Activated CD8-positive, alpha-beta memory T cell treated with anti-CD3 and anti-CD28 coated beads, Interleukin-2, amount 10 ng/mL, durations not matched to agents 7 days and 5 days (primary cell): ENCODE results near the gene TMTC1. TPM values are rescaled to one million over a fixed set of nuclear protein-coding genes. Genes with fewer than 3 reads are reported as not detected.

ENCODE experiments used
- ATAC-seq: fragments of 150-1000 bp; cut with Tn5 transposase; one replicate; pipeline ENCODE4 v1.10.0; 2021; ENCODE audit warnings: moderate library complexity
- CTCF ChIA-PET: fragments of 350-600 bp; sonication (Branson Sonifier 250); formaldehyde crosslinking; loops from one replicate; lab custom pipeline; 2021; ENCODE audit warnings: antibody characterized with exemption; lab: Charles Lee
- DNase-seq: peaks from one replicate; pipeline ENCODE4 v3.0.0-alpha.2; 2020
- H3K27ac Mint-ChIP-seq: one replicate; pipeline ENCODE4 v1.8.0; 2021; ENCODE audit warnings: mild to moderate bottlenecking, mixed read lengths
- H3K27me3 Mint-ChIP-seq: one replicate; pipeline ENCODE4 v1.8.0; 2021; ENCODE audit warnings: mixed read lengths
- H3K36me3 Mint-ChIP-seq: one replicate; pipeline ENCODE4 v1.8.0; 2021; ENCODE audit warnings: mild to moderate bottlenecking, mixed read lengths
- H3K4me1 Mint-ChIP-seq: one replicate; pipeline ENCODE4 v1.8.0; 2021; ENCODE audit warnings: mixed read lengths
- H3K4me3 Mint-ChIP-seq: one replicate; pipeline ENCODE4 v1.8.0; 2021; ENCODE audit warnings: mild to moderate bottlenecking, moderate library complexity, mixed read lengths
- H3K9me3 Mint-ChIP-seq: one replicate; pipeline ENCODE4 v1.8.0; 2022; ENCODE audit warnings: low read depth, mixed read lengths
- total RNA-seq, 2 experiments: library from RNA; stranded (reverse); gene quantifications; one replicate each; pipeline ENCODE4 v1.2.3, GENCODE V29; 2021

TMTC1 gene
- total RNA-seq, 2 experiments from 2014 or later = 0.07 to 0.09 TPM

DNA sequence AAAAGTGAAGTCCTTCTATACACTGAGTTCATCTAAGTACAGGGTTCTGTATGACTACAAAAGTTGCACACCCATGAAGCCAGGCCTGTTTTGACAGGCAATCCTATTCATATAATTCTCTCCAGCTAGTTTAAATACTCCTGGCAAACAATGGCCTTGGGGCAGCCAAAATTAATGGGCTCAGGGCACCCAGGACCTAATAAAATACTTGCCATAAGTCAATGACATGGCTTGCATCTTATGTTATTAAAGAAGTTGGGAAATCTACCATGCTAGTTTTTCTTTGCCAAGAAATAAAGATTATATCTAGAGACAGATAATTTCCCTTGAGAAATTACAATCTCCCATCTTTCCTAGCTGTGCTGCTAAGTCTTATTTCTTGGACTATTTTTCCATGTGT, 11.1 kb upstream of the TMTC1 start:
- peaks cover 10% of the 10 kb centered on the region for H3K9me3 Mint-ChIP-seq
- no peaks in the 10 kb centered on the region for H3K27me3 Mint-ChIP-seq
- CTCF ChIA-PET = no interaction called here
- DNase-seq (no peak), ATAC-seq (no peak)
- no peaks in the 10 kb centered on the region for H3K4me1 Mint-ChIP-seq
- H3K36me3 Mint-ChIP-seq = no peaks in the 10 kb centered on the region
- H3K4me3 Mint-ChIP-seq = no peak overlapping the region
- no peak overlapping the region for H3K27ac Mint-ChIP-seq

DNA sequence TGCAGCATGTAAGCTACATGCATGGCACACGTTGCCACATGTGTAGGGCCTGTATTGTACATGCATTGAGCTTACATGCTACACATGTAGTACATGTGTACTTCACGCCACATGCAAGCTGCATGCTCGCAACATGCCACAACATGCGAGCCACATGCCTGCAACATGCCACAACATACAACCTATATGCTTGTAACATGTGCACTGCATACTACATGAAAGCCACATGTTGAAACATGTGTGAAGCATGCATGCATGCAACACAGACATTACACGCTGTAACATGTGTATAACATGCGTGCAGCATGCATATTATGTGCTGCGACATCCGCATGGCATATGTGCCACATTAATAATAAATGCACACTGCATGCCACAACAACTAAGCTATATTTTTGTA, 9.1 kb upstream of the TMTC1 start:
- no peak for DNase-seq
- H3K4me1 Mint-ChIP-seq = no peaks in the 10 kb centered on the region
- H3K36me3 Mint-ChIP-seq = no peaks in the 10 kb centered on the region
- H3K4me3 Mint-ChIP-seq = no peak overlapping the region
- no peak overlapping the region for H3K27ac Mint-ChIP-seq
- H3K9me3 Mint-ChIP-seq = peaks cover 10% of the 10 kb centered on the region
- no peaks in the 10 kb centered on the region for H3K27me3 Mint-ChIP-seq
- CTCF ChIA-PET = no interaction called here
- no peak for ATAC-seq

- Mint-ChIP-seq H3K27ac (no peak overlapping the region), H3K4me1 (no peaks in the 10 kb centered on the region), H3K4me3 (no peak overlapping the region), H3K27me3 (no peaks in the 10 kb centered on the region), H3K36me3 (no peaks in the 10 kb centered on the region), H3K9me3 (peaks cover 10% of the 10 kb centered on the region)
- CTCF ChIA-PET = no interaction called here
- DNase-seq = no peak
- ATAC-seq = no peak
Observed at GRCh38 chr12:29792132-29792531, 8.4 kb upstream of the TMTC1 start.

DNA sequence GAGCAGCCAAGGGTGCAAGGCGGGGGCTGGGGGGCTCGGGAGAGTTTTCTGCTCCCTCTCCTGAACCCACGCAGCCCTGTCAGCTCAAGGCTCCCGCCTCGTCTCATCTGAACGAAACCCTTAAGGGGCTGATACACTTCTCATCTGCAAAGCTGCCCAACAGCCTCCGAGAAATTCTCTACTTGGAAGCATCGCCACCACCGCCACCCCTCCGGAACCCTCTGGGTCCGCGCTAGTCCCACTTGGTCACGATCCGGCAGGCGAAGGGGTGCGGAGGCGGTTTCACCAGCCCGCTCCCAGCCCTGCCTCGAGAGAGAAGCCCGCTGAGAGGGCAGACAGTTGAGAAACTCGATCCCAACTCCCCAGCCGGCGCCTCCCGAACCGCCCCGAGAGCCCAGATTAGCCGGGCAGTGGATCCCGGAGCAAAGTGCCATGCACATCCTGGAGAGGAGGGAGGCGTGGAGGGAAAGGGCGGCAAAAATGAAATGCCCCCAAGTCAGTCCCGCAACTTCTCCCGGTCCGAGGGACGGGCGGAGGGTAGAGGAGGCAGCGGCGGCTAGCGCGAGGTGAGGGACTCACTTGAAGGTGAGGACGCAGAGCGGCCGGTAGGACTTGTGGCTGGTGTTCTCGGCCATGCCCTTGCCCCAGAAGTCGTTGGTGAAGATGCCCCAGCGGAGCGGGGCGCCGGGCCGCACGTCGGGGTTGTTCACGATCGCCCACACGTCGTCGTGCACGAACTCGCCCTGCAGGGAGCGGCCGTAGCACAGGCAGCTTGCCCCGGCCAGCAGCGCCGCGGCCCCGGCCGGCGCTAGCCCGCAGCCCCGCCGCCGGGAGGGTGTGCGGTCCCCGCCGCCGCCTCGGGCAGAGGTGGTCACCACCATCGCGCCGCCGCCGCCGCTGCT, 620 bp downstream of the TMTC1 start:
- Mint-ChIP-seq H3K4me1 (peaks cover 8% of the 10 kb centered on the region), H3K27ac (no peak overlapping the region), H3K36me3 (no peaks in the 10 kb centered on the region), H3K4me3 (peak overlapping the region; percentile 15), H3K9me3 (no peaks in the 10 kb centered on the region), H3K27me3 (peaks cover 47% of the 10 kb centered on the region)
- no peak for DNase-seq
- CTCF ChIA-PET = no interaction called here
- ATAC-seq = no peak

- H3K36me3 Mint-ChIP-seq = no peaks in the 10 kb centered on the region
- no peaks in the 10 kb centered on the region for H3K9me3 Mint-ChIP-seq
- CTCF ChIA-PET = no interaction called here
- H3K4me3 Mint-ChIP-seq = peak overlapping the region; percentile 15
- no peak overlapping the region for H3K27ac Mint-ChIP-seq
- peaks cover 8% of the 10 kb centered on the region for H3K4me1 Mint-ChIP-seq
- peak; percentile 30 for ATAC-seq
- peaks cover 47% of the 10 kb centered on the region for H3K27me3 Mint-ChIP-seq
- no peak for DNase-seq
Observed at GRCh38 chr12:29782285-29782870, 1.4 kb downstream of the TMTC1 start.

GRCh38 chr12:29781705-29782266, 2.0 kb downstream of the TMTC1 start:
- Mint-ChIP-seq H3K9me3 (no peaks in the 10 kb centered on the region), H3K27me3 (peaks cover 47% of the 10 kb centered on the region), H3K4me1 (peaks cover 8% of the 10 kb centered on the region), H3K4me3 (no peak overlapping the region), H3K27ac (no peak overlapping the region), H3K36me3 (no peaks in the 10 kb centered on the region)
- CTCF ChIA-PET = no interaction called here
- DNase-seq = no peak
- no peak for ATAC-seq

DNA sequence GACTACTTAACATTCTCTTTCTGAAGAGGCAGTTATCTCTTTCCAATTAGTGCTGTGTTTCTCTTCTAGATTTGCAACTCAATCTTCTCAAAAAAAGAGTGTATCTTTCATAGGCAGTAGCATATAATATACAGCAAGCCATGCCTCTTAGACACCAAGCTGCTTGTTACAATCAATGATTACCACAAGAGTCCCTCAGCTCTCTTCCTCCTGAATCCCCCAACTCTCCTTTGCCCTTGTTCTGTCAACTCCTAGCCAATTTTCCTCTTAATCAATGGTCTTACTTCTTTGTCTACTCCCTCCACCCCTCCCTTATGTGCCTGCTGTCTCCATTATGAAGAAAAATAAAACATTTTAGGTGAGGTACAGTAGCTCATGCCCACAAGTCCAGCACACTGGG, 2.6 kb downstream of the TMTC1 start:
- Mint-ChIP-seq H3K27me3 (peaks cover 47% of the 10 kb centered on the region), H3K36me3 (no peaks in the 10 kb centered on the region), H3K27ac (no peak overlapping the region), H3K4me1 (peaks cover 8% of the 10 kb centered on the region), H3K9me3 (peaks cover 3% of the 10 kb centered on the region), H3K4me3 (no peak overlapping the region)
- DNase-seq (no peak), ATAC-seq (no peak)
- CTCF ChIA-PET = no interaction called here

DNA sequence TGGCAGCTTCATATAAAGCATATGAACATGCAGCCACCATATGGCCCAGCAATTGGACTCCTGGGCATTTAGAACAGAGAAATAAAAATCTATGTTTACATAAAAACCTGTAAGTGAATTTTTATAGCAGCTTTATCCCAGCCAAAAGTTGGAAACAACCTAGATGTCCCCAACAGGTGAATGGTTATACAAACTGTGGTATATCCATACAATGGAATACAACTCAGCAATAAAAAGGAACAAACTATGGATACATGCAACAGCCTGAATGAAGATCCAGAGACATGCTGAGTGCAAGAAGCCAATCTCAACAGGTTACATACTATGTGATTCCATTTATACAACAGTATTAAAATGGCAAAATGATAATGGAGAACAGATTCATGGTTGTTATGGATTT, 3.7 kb downstream of the TMTC1 start:
- H3K9me3 Mint-ChIP-seq = peaks cover 3% of the 10 kb centered on the region
- DNase-seq = no peak
- H3K4me3 Mint-ChIP-seq = no peak overlapping the region
- CTCF ChIA-PET = no interaction called here
- no peak overlapping the region for H3K27ac Mint-ChIP-seq
- H3K4me1 Mint-ChIP-seq = peaks cover 8% of the 10 kb centered on the region
- H3K36me3 Mint-ChIP-seq = no peaks in the 10 kb centered on the region
- peaks cover 42% of the 10 kb centered on the region for H3K27me3 Mint-ChIP-seq
- ATAC-seq = no peak

DNA sequence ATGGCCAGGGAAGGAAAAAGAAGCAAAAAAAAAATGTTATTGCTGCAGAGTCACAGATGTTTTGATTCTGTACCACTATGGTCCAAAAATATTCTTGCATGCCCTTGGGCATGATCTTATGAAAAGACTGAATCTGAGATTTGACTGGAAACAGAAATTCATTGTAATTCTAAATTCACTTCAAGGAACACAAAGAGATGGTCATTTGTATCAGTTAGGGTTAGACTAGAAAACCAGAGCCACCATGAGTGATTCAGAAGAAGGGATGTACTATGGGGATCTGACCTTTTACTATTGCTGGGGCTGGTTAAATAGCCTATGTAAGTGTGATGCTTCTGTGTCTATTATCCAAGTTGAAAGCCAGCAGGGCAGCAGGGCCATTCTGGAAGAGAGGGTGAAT, 5.2 kb downstream of the TMTC1 start:
- DNase-seq = no peak
- H3K36me3 Mint-ChIP-seq = no peaks in the 10 kb centered on the region
- no peak overlapping the region for H3K27ac Mint-ChIP-seq
- H3K27me3 Mint-ChIP-seq = peaks cover 35% of the 10 kb centered on the region
- no peak overlapping the region for H3K4me3 Mint-ChIP-seq
- H3K9me3 Mint-ChIP-seq = peaks cover 13% of the 10 kb centered on the region
- peaks cover 6% of the 10 kb centered on the region for H3K4me1 Mint-ChIP-seq
- CTCF ChIA-PET = no interaction called here
- ATAC-seq = no peak

DNA sequence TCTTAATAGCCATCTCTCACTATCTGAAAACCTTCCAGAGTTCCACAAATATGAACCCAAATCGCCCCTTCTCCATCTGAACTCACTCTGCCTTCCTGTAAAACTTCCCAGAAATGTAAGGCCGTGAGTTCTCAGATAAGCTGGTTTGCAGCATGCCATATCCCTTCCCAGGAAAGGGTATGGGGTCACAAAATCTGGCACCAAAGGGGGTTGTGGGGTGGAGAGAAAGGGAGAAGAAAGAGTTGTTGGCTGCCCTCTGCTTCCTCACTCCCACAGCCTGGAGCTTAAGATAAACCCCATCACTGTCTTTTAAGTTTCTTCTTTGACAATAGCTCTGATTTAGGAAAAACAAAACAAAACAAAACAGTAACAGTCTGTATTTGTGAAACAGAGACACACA, 10.7 kb downstream of the TMTC1 start:
- no peaks in the 10 kb centered on the region for H3K27me3 Mint-ChIP-seq
- peaks cover 13% of the 10 kb centered on the region for H3K9me3 Mint-ChIP-seq
- ATAC-seq = no peak
- no peak overlapping the region for H3K4me3 Mint-ChIP-seq
- CTCF ChIA-PET = no interaction called here
- no peaks in the 10 kb centered on the region for H3K4me1 Mint-ChIP-seq
- DNase-seq = no peak
- H3K36me3 Mint-ChIP-seq = no peaks in the 10 kb centered on the region
- no peak overlapping the region for H3K27ac Mint-ChIP-seq

DNA sequence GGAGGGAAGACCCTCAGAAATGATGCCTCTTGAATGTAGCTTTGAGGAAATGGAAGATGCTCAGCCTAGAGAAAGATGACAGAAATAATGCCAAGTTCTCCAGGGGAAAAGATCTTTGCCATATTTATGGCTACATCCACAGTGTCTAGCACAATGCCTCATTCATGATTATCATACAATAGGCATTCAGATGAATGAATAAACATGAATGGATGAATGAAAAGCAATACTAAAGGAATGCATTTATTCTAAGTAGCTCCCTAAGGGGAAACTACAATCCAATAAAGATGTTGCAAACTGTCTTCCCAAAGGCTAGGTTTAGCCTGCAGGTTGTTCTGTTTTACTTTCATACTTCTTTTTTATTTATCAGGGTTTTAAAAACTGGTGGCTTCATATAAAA, 12.0 kb downstream of the TMTC1 start:
- DNase-seq (no peak), ATAC-seq (no peak)
- no peaks in the 10 kb centered on the region for H3K36me3 Mint-ChIP-seq
- H3K9me3 Mint-ChIP-seq = peaks cover 13% of the 10 kb centered on the region
- CTCF ChIA-PET = no interaction called here
- no peaks in the 10 kb centered on the region for H3K4me1 Mint-ChIP-seq
- no peaks in the 10 kb centered on the region for H3K27me3 Mint-ChIP-seq
- no peak overlapping the region for H3K4me3 Mint-ChIP-seq
- H3K27ac Mint-ChIP-seq = no peak overlapping the region

GRCh38 chr12:29771165-29771564, 12.6 kb downstream of the TMTC1 start:
- ATAC-seq = no peak
- H3K4me3 Mint-ChIP-seq = no peak overlapping the region
- H3K27ac Mint-ChIP-seq = no peak overlapping the region
- no peaks in the 10 kb centered on the region for H3K27me3 Mint-ChIP-seq
- CTCF ChIA-PET = no interaction called here
- DNase-seq = no peak
- H3K4me1 Mint-ChIP-seq = no peaks in the 10 kb centered on the region
- no peaks in the 10 kb centered on the region for H3K36me3 Mint-ChIP-seq
- H3K9me3 Mint-ChIP-seq = peaks cover 9% of the 10 kb centered on the region

DNA sequence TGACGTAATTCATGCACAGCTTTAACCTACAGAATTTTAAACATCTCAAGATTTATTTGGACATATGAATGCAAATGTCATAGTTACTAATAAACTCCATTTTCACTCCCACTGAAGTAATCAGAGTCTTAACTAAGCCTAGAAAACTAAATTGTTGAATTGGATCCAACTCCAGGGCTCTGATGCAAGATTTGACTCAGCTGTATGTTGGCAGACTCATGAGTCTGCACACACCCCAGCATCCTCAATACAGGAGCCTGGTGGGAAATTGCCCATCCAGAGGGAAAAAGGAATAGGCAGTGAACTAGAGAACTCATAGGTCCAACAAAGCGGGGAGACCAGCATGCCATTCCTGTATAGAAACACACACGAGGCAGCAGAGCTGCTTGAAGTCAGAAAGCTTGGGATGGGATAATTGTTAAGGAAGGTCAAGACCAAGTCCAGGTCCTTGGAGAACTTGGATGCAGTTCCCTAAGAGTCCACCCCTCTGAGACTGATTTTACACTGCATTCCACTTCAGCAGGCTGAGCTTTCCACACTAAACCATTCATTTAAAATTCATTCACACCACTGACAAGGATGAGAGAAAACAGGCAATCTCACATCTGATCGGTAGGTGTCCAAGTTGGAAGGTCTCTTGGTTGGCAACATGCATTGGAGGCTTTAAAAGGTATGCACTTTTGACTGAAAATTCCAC, 14.4 kb downstream of the TMTC1 start:
- H3K4me1 Mint-ChIP-seq = no peaks in the 10 kb centered on the region
- ATAC-seq (no peak), DNase-seq (no peak)
- no peak overlapping the region for H3K27ac Mint-ChIP-seq
- CTCF ChIA-PET = no interaction called here
- no peak overlapping the region for H3K4me3 Mint-ChIP-seq
- no peaks in the 10 kb centered on the region for H3K27me3 Mint-ChIP-seq
- peaks cover 5% of the 10 kb centered on the region for H3K9me3 Mint-ChIP-seq
- H3K36me3 Mint-ChIP-seq = no peaks in the 10 kb centered on the region
